Measurements from ENCODE around the gene ABLIM3. TPM values are rescaled to one million over a fixed set of nuclear protein-coding genes. Genes with fewer than 3 reads are reported as not detected.

The ABLIM3 gene
- total and polyA plus RNA-seq, 10 of the 15 experiments (the other 5 are each of a cell fraction or from before 2014, with no cell fraction given): 0.03 TPM; not detected in 9

- Histone ChIP-seq H3K9ac (ENCODE audit: control insufficient read depth, insufficient read depth, low read length) (no peak overlapping the region), H3K4me1 (ENCODE audit: control insufficient read depth, insufficient read depth, low read length) (no peaks in the 10 kb centered on the region), H4K20me1 (ENCODE audit: control insufficient read depth, insufficient read depth) (no peaks in the 10 kb centered on the region), H3K27ac (ENCODE audit: control insufficient read depth, insufficient read depth) (no peak overlapping the region), H3K27me3 (replicated peaks in 1 of 2; ENCODE audit: control insufficient read depth in 2 of 2, insufficient read depth in 2 of 2, low read length in 1 of 2) (no peaks in the 10 kb centered on the region; a peak in 1 of 4 replicates), H3K79me2 (ENCODE audit: control insufficient read depth, insufficient read depth, low read length) (no peaks in the 10 kb centered on the region), H3K4me3 (no peak overlapping the region), H3K9me3 (replicated peaks; ENCODE audit: control insufficient read depth, insufficient read depth, low read length) (no peaks in the 10 kb centered on the region), H3K4me2 (ENCODE audit: control insufficient read depth, insufficient read depth) (no peak overlapping the region), H2AFZ (ENCODE audit: control insufficient read depth, low read depth, low read length) (no peak overlapping the region), H3K36me3 (ENCODE audit: control insufficient read depth in 2 of 2, insufficient read depth in 2 of 2, low read length in 1 of 2) (no peaks in the 10 kb centered on the region)
- POLR2A ChIA-PET: interaction anchor here (0.6 kb wide), 1 partner anchor 26 kb away, joined by 4 read pairs; no protein-coding TSS in a partner anchor
- ATAC-seq (no peak; the same call in 2 of the 3 replicates), FAIRE-seq (no peak), DNase-seq (ENCODE audit: low read depth, low spot score) (no peak)
- CTCF ChIA-PET: interaction anchor here (1.5 kb wide), 1 partner anchor 41 kb away, joined by 3 read pairs; no protein-coding TSS in a partner anchor
- in situ Hi-C loops (cut with MboI) (no loop called here), intact Hi-C loops (cut with micrococcal nuclease; ENCODE audit: unreplicated experiment) (no loop called here)
- WGBS (ENCODE audit: insufficient coverage, insufficient replicate concordance, low lambda C conversion rate, missing lambda C conversion rate): 23% methylated on average over 11 of the region's 11 CpGs
- no TSS peak for BruUV-seq (replicated peaks)
- RAD21 ChIA-PET (ENCODE audit: unreplicated experiment): no interaction called here
- SMC1A ChIA-PET (ENCODE audit: uncharacterized antibody, unreplicated experiment): interaction anchor here (0.6 kb wide), 1 partner anchor 1826 kb away, joined by 3 read pairs; no protein-coding TSS in a partner anchor
- no peak for TF ChIP-seq ZNF622 (IDR thresholded peaks at IDR 0.05)
- TF ChIP-seq CBX3 (IDR thresholded peaks at IDR 0.05; ENCODE audit: borderline replicate concordance, low read depth): no peak
- TF ChIP-seq SKIL (IDR thresholded peaks at IDR 0.05; ENCODE audit: low read depth, poor library complexity, severe bottlenecking): no peak
- TF ChIP-seq SRF (IDR thresholded peaks at IDR 0.05; ENCODE audit: low read depth in 2 of 2, low read length in 2 of 2): no peak
- TF ChIP-seq CEBPZ (IDR thresholded peaks at IDR 0.05; ENCODE audit: low read depth, low read length): no peak
- no peak for TF ChIP-seq SREBF2 (IDR thresholded peaks at IDR 0.05; ENCODE audit: low read length)
- TF ChIP-seq MTA2 (IDR thresholded peaks at IDR 0.05; ENCODE audit: low read depth): no peak
- TF ChIP-seq RBBP5 (conservative IDR thresholded peaks at IDR 0.05): no peak
- TF ChIP-seq MAX (IDR thresholded peaks at IDR 0.05; ENCODE audit: low read depth, low read length): no peak
- no peak for TF ChIP-seq KAT2A (conservative IDR thresholded peaks at IDR 0.05; ENCODE audit: control insufficient read depth, low read depth, low read length)
- TF ChIP-seq MYB (IDR thresholded peaks at IDR 0.05; ENCODE audit: borderline replicate concordance, low read depth, low read length): no peak
- no peak for TF ChIP-seq BACH1 (IDR thresholded peaks at IDR 0.05; ENCODE audit: borderline replicate concordance)
- TF ChIP-seq MEF2B (IDR thresholded peaks at IDR 0.05; ENCODE audit: partially characterized antibody, poor library complexity, severe bottlenecking): no peak
- no peak for TF ChIP-seq NFYA (IDR thresholded peaks at IDR 0.05; ENCODE audit: borderline replicate concordance, low read depth, low read length)
- no peak for TF ChIP-seq STAT1 (conservative IDR thresholded peaks at IDR 0.05)
- TF ChIP-seq RUNX3 (IDR thresholded peaks at IDR 0.05; ENCODE audit: low read length): no peak
- no peak for TF ChIP-seq ESRRA (IDR thresholded peaks at IDR 0.05; ENCODE audit: low read length)
- no peak for TF ChIP-seq USF1 (IDR thresholded peaks at IDR 0.05; ENCODE audit: borderline replicate concordance, extremely low read length, insufficient read depth, low read depth, low read length)
Measured at GRCh38 chr5:149223081-149223848, 82.0 kb downstream of the ABLIM3 start.
